Heart left ventricle (tissue), 13 donors: Measurements from ENCODE around the gene PLIN5.

Source experiments
- POLR2A ChIP-seq, 2 donors: fragments of 450-650 bp; IDR thresholded peaks; one replicate each; pipeline ENCODE4 v1.6.1; 2017; ENCODE audit warnings: antibody characterized with exemption in 2 of 2, mild to moderate bottlenecking in 2 of 2, moderate library complexity in 2 of 2
- TF ChIP-seq, protein P1 (sequence below), 12 donors: fragments of 200-600 bp; sonication (generic) in 4 of 12; IDR thresholded peaks; one replicate each; pipeline versions ENCODE4 v1.5.0 to v1.8.0; 2018 to 2022; ENCODE audit warnings: antibody characterized with exemption in 12 of 12, mild to moderate bottlenecking in 5 of 12
- donor health status: ischemic (EF 13 %, LVEDD 7.1; RV severe dilation, severe dysfunction).
- donor health status: DM: no; HTN: yes; CAD: no.
- donor health status: DM: no; HTN: no; CAD: no.
- donor health status: ischemic (EF 25% LVEDD 6.9; RV normal size, moderate dysfunction).
- donor health status: ischemic (EF 25% LVEDD 5.7; RV mildly dilated, moderate dysfunction).
- donor health status: ischemic (EF 35%, LVEDD 5.7; RV mildly dilated, moderate dysfunction).
- donor health status: nonischemic (EF 11% LVEDD 7.7; RV severe dilation, severe dysfunction).
- donor health status: DM: yes; HTN: yes; CAD: no.
- donor health status: PGD.
- donor health status: ischemic (EF 29% LVEDD 5.4; RV normal size, mild dysfunction).
- donor health status: nonischemic (EF 23%, LVEDD 6.1; RV moderate dilation, normal function).

DNA sequence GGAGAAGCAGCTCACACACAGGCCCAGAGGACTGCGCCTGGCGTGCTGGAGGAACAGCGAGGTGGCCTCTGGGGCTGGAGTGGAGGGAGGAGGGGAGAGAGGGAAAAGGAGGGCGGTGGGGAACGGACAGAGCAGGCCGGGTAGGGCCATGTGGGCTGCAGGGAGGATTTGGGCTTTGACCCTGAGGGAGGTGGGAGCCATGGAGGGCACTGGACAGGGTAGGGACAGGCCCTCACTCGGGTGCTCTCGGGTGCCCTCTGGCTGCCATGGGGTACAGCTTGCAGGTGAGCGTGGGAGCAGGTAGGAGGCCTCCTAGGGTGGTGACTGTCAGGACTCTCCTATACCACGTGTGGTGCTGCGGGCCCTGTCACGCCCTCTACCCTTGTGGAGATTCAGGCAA is 39.6 kb downstream of the PLIN5 start:
- TF ChIP-seq, protein P1, sequence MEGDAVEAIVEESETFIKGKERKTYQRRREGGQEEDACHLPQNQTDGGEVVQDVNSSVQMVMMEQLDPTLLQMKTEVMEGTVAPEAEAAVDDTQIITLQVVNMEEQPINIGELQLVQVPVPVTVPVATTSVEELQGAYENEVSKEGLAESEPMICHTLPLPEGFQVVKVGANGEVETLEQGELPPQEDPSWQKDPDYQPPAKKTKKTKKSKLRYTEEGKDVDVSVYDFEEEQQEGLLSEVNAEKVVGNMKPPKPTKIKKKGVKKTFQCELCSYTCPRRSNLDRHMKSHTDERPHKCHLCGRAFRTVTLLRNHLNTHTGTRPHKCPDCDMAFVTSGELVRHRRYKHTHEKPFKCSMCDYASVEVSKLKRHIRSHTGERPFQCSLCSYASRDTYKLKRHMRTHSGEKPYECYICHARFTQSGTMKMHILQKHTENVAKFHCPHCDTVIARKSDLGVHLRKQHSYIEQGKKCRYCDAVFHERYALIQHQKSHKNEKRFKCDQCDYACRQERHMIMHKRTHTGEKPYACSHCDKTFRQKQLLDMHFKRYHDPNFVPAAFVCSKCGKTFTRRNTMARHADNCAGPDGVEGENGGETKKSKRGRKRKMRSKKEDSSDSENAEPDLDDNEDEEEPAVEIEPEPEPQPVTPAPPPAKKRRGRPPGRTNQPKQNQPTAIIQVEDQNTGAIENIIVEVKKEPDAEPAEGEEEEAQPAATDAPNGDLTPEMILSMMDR (IDR thresholded peaks at IDR 0.05): no peak
- no peak for TF ChIP-seq POLR2A (IDR thresholded peaks at IDR 0.05)
